NB4 (cell line): ENCODE results near the gene NDUFB6.

ENCODE experiments used
- CTCF ChIP-seq: IDR thresholded peaks from one replicate; pipeline ENCODE4 v1.5.1; 2012; ENCODE audit warnings: low read depth, low read length
- MYC ChIP-seq: IDR thresholded peaks from 2 replicates; pipeline ENCODE4 v1.6.1; 2011; ENCODE audit warnings: low read depth, low read length
- POLR2A ChIP-seq: IDR thresholded peaks from 2 replicates; pipeline ENCODE4 v1.6.1; 2011; ENCODE audit warnings: mild to moderate bottlenecking; ENCODE audit not compliant: insufficient read length; ENCODE audit errors: extremely low read depth

GRCh38 chr9:32618261-32618660 lies 45.3 kb upstream of the NDUFB6 start:
- TF ChIP-seq CTCF = no peak
- no peak for TF ChIP-seq POLR2A
- no peak for TF ChIP-seq MYC
